NCI-H510A treated with DMSO at 0.1 percent for 48 hours (cell line): ENCODE measurements around the gene TARBP1.
"Not testable (repeated sequence)": the region's sequence is repeated elsewhere in the genome, so short reads cannot be mapped to it uniquely, and the experiment has no call there.

Source experiments
- DNase-seq: peaks from one replicate; lab custom pipeline; 2025; lab: John Stamatoyannopoulos, UW

The TARBP1 gene, protein sequence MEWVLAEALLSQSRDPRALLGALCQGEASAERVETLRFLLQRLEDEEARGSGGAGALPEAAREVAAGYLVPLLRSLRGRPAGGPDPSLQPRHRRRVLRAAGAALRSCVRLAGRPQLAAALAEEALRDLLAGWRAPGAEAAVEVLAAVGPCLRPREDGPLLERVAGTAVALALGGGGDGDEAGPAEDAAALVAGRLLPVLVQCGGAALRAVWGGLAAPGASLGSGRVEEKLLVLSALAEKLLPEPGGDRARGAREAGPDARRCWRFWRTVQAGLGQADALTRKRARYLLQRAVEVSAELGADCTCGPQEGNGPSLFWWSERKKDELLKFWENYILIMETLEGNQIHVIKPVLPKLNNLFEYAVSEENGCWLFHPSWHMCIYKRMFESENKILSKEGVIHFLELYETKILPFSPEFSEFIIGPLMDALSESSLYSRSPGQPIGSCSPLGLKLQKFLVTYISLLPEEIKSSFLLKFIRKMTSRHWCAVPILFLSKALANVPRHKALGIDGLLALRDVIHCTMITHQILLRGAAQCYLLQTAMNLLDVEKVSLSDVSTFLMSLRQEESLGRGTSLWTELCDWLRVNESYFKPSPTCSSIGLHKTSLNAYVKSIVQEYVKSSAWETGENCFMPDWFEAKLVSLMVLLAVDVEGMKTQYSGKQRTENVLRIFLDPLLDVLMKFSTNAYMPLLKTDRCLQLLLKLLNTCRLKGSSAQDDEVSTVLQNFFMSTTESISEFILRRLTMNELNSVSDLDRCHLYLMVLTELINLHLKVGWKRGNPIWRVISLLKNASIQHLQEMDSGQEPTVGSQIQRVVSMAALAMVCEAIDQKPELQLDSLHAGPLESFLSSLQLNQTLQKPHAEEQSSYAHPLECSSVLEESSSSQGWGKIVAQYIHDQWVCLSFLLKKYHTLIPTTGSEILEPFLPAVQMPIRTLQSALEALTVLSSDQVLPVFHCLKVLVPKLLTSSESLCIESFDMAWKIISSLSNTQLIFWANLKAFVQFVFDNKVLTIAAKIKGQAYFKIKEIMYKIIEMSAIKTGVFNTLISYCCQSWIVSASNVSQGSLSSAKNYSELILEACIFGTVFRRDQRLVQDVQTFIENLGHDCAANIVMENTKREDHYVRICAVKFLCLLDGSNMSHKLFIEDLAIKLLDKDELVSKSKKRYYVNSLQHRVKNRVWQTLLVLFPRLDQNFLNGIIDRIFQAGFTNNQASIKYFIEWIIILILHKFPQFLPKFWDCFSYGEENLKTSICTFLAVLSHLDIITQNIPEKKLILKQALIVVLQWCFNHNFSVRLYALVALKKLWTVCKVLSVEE (N-terminal part only)

GRCh38 chr1:234478481-234479309 lies at the start of gene TARBP1:
TSS of gene TARBP1 (minus strand) at chr1:234479179. CDS start at chr1:234479103, 76 bp downstream.
- DNase-seq = peak; percentile 48

GRCh38 chr1:234528074-234528865 lies 49.3 kb upstream of the TARBP1 start:
- DNase-seq = no peak

GRCh38 chr1:234527346-234527745 lies 48.4 kb upstream of the TARBP1 start:
- no peak for DNase-seq

GRCh38 chr1:234526922-234527321 lies 47.9 kb upstream of the TARBP1 start:
- DNase-seq = no peak

DNA sequence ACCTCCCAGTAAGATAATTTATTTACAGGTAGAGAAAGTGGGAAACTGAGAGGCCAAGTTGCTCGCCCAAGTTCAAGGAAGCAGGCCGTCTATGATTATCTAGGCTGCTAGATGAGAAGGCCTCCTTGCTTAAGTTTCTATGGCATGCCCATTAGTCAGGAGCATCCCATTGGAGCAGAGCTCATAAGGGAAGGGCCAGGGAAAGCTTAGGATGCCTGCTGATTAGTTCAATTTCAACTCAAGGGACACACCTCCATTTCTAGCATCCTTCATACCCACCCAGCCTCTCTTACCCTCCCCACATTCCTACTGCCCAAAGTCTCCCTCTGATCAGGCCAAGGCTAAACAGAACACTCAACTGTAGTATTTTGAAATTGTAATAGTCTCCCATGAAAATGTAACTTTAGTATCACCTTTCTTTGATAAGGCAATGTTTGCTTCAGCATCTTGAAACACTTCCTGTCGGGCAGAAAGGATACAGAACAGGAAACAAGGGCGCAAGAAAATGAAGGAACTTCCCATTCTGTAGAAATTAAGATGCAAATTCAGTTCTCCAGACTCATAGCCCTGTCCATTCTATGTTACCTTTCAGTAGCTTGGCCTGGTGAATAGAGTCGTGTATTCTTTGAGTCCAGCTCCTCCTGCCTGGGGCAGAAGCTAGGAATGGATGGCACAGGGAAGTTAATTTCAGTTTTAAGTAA lies 46.3 kb upstream of the TARBP1 start:
- no peak for DNase-seq

- DNase-seq = no peak
Measured at GRCh38 chr1:234521836-234522235, 42.9 kb upstream of the TARBP1 start.

- no peak for DNase-seq
Measured at GRCh38 chr1:234520908-234521817, 42.2 kb upstream of the TARBP1 start.

DNA sequence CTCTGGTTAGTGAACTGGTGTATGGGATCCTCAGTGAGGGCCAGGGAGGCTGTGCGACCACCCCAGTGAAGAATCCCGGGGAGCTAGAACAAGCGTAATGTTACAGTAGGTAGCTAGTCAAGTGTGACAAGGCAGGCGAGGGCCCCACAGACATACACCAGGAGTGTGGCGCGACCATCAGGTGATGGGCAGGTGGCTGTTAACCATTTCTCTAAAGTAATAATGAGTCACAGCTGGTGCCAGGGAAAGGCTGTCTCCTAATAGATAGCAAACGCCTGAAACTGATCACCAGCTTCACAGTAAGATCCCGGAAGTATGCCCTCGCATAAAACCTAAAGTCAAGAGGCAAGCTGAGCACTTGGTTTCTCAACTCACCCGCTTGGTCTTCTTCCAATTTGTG lies 40.5 kb upstream of the TARBP1 start:
- DNase-seq = peak; percentile 68

GRCh38 chr1:234518876-234519275 lies 39.9 kb upstream of the TARBP1 start:
- DNase-seq = no peak

- DNase-seq = not testable (repeated sequence)
Measured at GRCh38 chr1:234518086-234518485, 39.1 kb upstream of the TARBP1 start.

- DNase-seq = no peak
Measured at GRCh38 chr1:234517110-234517802, 38.3 kb upstream of the TARBP1 start.

DNA sequence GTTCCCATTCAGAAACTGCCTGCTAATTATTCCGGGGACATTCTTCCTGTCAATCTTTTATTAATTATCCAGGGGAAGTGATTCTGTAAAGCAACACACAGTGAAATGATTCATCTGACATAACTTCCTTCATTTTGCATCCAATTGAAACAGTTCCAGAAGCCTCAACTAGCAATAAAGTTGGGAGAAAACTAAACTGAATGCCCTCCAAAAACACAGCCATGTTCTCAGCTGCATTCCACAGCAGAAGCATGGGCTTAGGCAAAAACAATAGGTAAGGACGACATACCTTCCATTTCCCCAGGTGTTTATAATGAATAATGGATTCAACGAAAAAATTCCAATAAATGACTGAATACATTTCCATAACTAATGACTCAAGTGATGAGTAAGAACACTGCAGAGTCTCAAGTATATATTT lies 36.9 kb upstream of the TARBP1 start:
- no peak for DNase-seq

DNA sequence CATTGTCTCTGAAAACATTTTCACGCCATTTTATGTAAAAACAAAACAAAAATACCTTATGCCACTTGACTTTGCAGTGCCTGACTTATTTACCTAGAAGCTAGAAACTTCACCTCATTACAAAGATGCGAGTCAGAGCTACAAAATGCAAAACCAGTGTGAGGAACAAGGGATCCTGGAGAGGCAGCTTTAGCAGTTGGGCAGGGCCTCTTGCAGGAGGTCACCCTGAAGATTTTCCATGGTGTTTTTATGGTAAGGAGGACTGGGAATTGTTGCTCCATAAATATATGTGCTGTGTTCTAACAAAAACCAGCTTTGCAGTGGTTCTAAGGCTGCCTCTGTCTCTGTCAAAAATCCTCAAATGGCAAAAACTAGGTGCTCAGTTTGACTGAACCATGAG lies 36.4 kb upstream of the TARBP1 start:
- no peak for DNase-seq

DNA sequence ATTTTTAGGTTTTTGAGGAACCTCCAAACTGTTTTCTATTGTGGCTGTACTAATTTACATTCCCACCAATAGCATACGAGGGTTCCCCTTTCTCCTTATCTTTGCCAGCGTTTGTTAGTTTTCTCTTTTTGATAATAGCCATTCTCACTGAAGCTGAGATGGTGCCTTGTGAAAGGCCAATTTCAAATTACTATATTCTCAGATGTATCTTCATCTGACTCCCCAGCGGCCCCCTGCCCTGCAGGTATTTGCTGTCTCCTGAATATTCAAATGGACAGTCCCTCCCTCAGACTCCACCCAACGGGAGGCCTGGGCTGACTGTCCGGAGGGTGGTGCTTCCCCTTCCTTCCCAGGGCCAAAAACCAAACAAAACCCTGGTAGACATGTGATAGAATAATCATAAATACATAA lies 33.5 kb upstream of the TARBP1 start:
- no peak for DNase-seq

DNA sequence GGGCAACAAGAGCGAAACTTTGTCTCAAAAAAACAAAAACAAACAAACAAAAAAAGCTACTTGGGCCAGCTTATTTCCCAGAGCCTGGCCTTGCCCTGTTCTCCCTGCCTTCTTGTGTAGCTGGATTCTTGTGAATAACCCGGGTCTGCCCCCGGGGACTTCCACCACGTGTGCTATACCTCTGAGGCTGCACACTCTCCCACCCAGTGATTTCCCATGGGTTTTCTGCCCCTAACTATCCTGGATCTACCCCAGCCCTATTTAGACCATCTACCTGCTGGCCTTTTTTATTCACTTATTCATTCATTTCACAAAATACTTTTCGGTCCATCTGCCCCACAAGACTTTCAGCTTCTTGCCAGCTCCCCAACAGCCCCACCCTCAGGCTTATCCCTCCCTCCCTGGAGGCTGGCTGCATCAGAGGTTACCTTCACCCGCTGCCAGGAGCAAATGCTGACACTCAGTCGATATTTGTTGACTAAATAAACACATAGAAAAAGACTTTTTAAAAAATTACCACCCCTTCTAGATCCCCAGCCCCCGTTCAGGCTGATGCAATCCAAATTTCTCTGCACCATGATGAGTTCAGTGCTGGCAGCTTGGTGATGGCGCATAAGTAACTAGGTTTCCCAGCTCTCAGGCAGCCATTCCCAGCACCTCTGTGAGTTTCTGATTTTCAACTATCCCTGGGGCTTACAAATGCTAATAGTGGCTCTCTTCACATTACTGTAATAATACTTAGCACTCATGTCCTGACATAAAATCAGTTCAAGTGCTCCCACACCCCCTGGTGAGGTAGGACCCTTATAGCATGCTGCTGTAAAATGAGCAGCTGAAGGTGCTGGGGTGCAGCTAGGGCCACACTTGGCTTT lies 30.7 kb upstream of the TARBP1 start:
- DNase-seq = no peak

GRCh38 chr1:234507626-234508387 lies 28.8 kb upstream of the TARBP1 start:
- no peak for DNase-seq
